Fibroblast of the aortic adventitia (primary cell): Measurements from ENCODE around the gene AGBL4. TPM values are rescaled to one million over a fixed set of nuclear protein-coding genes. Genes with fewer than 3 reads are reported as not detected.

Experiments used
- DNase-seq: peaks from one replicate; pipeline ENCODE4 v3.0.0-alpha.2; 2010; ENCODE audit warnings: low read depth
- H3K4me3 ChIP-seq: 2 replicates; pipeline ENCODE4 v1.5.1; 2011; ENCODE audit warnings: low read depth, mild to moderate bottlenecking, control low read depth, low read length, moderate library complexity
- CTCF ChIP-seq: IDR thresholded peaks from 2 replicates; pipeline ENCODE4 v1.5.1; 2011; ENCODE audit warnings: mild to moderate bottlenecking, low read length, control low read depth, inconsistent platforms; ENCODE audit not compliant: insufficient read depth
- total RNA-seq: library from RNA; depleted of rRNA; stranded (reverse); fragments of >200 nt; gene quantifications from 2 replicates; pipeline ENCODE4 v1.2.3, GENCODE V29; 2012; ENCODE audit warnings: low replicate concordance

Gene AGBL4
- total RNA-seq, 1 donor: not detected

DNA sequence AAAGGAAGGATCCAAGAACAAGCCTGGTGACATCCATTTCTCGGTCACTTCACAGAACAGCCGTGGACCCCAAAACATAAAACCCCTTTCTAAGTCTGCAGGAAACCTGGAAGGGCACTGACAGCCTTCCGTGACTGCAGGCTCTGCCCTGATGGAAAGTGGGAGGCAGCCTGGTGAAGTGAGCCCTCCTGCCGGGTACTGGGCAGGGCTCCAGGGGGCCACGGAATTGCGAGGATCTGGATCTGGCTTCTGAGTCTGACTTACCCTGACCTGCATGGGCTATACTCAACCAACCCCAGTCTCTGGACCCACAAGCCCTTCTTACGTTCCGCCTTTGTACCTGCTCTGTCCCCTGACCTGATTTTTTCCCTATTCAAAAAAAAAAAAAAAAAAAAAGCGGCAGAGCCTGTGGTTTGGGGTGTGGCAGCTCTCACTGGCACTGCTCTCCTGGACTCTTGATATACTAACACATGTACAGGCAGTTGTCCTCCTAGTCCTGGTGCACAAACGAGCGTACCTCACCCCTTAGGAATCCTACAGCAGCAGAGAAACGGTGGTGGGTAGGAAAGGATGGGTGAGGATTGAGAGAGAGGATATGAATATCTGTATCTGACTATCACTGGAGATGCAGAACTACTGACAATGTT, 1330.0 kb downstream of the AGBL4 start:
- DNase-seq: no peak
- H3K4me3 ChIP-seq: no peak overlapping the region
- TF ChIP-seq CTCF: no peak

DNA sequence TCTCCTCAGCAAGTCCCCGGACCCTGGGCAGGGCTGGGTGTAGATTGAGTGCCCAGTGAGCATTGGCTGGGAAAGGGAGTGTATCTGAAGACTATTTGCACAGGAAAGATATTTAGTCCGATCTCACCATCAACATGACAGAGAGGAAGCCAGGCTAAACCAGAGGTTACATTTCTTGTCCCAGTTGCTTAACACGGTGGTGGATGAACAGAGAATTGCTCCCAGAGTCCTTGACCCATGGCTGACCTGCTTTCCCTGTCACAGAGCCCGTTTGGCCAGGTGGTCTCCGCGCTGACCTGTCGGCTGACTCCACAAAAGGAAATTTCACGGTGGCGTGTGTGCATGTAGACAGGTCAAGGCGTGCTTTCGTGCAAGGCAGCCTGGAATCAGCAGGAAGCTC, 1330.6 kb downstream of the AGBL4 start:
- DNase-seq: no peak
- TF ChIP-seq CTCF: no peak
- no peak overlapping the region for H3K4me3 ChIP-seq

DNA sequence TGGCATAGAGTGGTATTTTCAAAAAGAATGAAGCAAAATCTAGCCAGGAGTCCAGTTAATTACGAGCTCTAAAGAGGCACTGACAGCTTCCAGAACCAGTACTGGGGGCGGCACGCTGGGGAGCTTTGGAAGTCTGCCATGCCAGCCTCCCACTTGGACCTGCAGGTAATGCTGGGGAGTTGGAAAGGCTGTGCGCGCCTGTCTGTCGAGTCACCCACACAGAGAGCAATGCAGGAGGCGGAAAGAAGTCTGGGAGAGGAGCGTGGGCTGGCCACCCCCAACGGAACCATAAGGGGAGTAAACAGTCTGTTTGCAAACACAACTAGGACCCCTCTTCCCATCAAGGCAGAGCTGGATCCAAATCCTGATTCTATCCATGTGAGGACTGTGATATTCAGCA, 1331.5 kb downstream of the AGBL4 start:
- H3K4me3 ChIP-seq: no peak overlapping the region
- TF ChIP-seq CTCF: no peak
- no peak for DNase-seq

- TF ChIP-seq CTCF: no peak
- DNase-seq: no peak
- H3K4me3 ChIP-seq: no peak overlapping the region
These were observed 1332.2 kb downstream of the AGBL4 start for GRCh38 chr1:48691429-48692001.

- DNase-seq: no peak
- no peak overlapping the region for H3K4me3 ChIP-seq
- peak; percentile 32 for TF ChIP-seq CTCF
These were observed 1335.5 kb downstream of the AGBL4 start for GRCh38 chr1:48688102-48688760.

- no peak for DNase-seq
These were observed 1336.3 kb downstream of the AGBL4 start for GRCh38 chr1:48687282-48688045.

More at GRCh38 chr1:48687282-48688045, 1336.3 kb downstream of the AGBL4 start:
- no peak overlapping the region for H3K4me3 ChIP-seq
- no peak for TF ChIP-seq CTCF
